Measurements from ENCODE around the gene RPL13A.
"Not testable (repeated sequence)": the region's sequence is repeated elsewhere in the genome, so short reads cannot be mapped to it uniquely, and the experiment has no call there.

The RPL13A gene

GRCh38 chr19:49456326-49456725 lies 31.1 kb upstream of the RPL13A start:
- no peak for DNase-seq (ENCODE audit: low read depth, low spot score)

- no peak for DNase-seq (ENCODE audit: low read depth, low spot score)
Measured at GRCh38 chr19:49458567-49458903, 28.9 kb upstream of the RPL13A start.

GRCh38 chr19:49459388-49459787 lies 28.0 kb upstream of the RPL13A start:
- DNase-seq (ENCODE audit: low read depth, low spot score): no peak

GRCh38 chr19:49461130-49461529 lies 26.3 kb upstream of the RPL13A start:
- DNase-seq (ENCODE audit: low read depth, low spot score): not testable (repeated sequence)

- no peak for DNase-seq (ENCODE audit: low read depth, low spot score)
Measured at GRCh38 chr19:49461656-49462055, 25.8 kb upstream of the RPL13A start.

GRCh38 chr19:49462492-49462891 lies 24.9 kb upstream of the RPL13A start:
- no peak for DNase-seq (ENCODE audit: low read depth, low spot score)

GRCh38 chr19:49463960-49464740 lies 23.3 kb upstream of the RPL13A start:
- DNase-seq (ENCODE audit: low read depth, low spot score): no peak

- no peak for DNase-seq (ENCODE audit: low read depth, low spot score)
Measured at GRCh38 chr19:49465371-49465770, 22.0 kb upstream of the RPL13A start.

GRCh38 chr19:49468199-49468598 lies 19.2 kb upstream of the RPL13A start:
- DNase-seq (ENCODE audit: low read depth, low spot score): no peak

GRCh38 chr19:49468746-49469447 lies 18.5 kb upstream of the RPL13A start:
- no peak for DNase-seq (ENCODE audit: low read depth, low spot score)

- DNase-seq (ENCODE audit: low read depth, low spot score): no peak
Measured at GRCh38 chr19:49469828-49470614, 17.4 kb upstream of the RPL13A start.

GRCh38 chr19:49470615-49470978 lies 16.8 kb upstream of the RPL13A start:
- no peak for DNase-seq (ENCODE audit: low read depth, low spot score)

GRCh38 chr19:49472936-49473335 lies 14.5 kb upstream of the RPL13A start:
- DNase-seq (ENCODE audit: low read depth, low spot score): no peak

- not testable (repeated sequence) for DNase-seq (ENCODE audit: low read depth, low spot score)
Measured at GRCh38 chr19:49473501-49473867, 13.9 kb upstream of the RPL13A start.

GRCh38 chr19:49473868-49474541 lies 13.4 kb upstream of the RPL13A start, which contains the start of gene FLT3LG:
TSS of gene FLT3LG (plus strand) at chr19:49474215. CDS start at chr19:49474640, 425 bp downstream.
- no peak for DNase-seq (ENCODE audit: low read depth, low spot score)

GRCh38 chr19:49474542-49474924 lies 12.9 kb upstream of the RPL13A start:
- no peak for DNase-seq (ENCODE audit: low read depth, low spot score)

GRCh38 chr19:49475191-49475917 lies 12.1 kb upstream of the RPL13A start:
- no peak for DNase-seq (ENCODE audit: low read depth, low spot score)

- DNase-seq (ENCODE audit: low read depth, low spot score): no peak
Measured at GRCh38 chr19:49475995-49476880, 11.2 kb upstream of the RPL13A start.

- no peak for DNase-seq (ENCODE audit: low read depth, low spot score)
Measured at GRCh38 chr19:49479975-49480628, 7.3 kb upstream of the RPL13A start.

All from brain pericyte (primary cell).